HTERT RPE-1 (cell line): ENCODE measurements around the gene UBE2H.
"Not testable (repeated sequence)": the region's sequence is repeated elsewhere in the genome, so short reads cannot be mapped to it uniquely, and the experiment has no call there.

Source experiments
- in situ Hi-C: fragments of 300-500 bp; cut with MboI; formaldehyde crosslinking; loops from 4 replicates; pipeline ENCODE4 v1.14.3; 2020; ENCODE audit warnings: low sequenced_read_pairs

Gene UBE2H

DNA sequence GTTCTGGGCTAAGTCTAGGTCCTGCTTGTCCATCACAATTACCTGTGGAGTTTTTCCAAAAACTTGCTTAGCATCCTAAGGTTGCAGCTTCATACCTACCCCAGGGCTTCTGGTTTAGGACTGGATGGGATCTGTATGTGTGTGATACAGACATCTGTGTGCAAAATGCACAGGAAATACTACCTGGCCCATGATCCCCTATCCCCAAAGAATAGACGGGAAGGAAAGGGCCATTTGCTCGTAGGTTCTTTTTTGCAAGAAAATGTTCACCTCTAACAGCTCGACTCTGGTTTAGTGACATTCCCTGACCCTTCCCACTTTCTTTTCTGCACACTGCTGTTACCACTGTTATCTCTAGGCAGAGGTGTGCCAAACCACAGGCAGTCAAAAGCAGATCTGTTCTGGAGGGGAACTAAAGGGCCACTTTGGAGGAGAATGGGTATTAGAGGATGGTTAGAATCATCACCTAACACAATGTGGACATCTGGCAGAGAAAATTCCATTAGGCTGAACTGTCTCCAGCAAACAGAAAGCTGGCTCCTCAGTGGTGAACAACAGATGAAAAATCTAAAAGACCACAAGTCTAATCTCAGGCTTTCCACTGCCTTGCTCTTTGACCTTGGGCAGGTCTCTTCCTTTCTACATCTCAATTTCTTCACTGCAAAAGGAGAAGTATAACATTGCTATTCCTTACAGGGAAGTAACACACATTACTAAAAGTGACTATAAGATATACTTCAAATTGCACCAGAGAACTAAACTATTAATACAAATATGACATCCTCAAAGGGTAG is 107.4 kb downstream of the UBE2H start:
- in situ Hi-C loops: no loop called here

DNA sequence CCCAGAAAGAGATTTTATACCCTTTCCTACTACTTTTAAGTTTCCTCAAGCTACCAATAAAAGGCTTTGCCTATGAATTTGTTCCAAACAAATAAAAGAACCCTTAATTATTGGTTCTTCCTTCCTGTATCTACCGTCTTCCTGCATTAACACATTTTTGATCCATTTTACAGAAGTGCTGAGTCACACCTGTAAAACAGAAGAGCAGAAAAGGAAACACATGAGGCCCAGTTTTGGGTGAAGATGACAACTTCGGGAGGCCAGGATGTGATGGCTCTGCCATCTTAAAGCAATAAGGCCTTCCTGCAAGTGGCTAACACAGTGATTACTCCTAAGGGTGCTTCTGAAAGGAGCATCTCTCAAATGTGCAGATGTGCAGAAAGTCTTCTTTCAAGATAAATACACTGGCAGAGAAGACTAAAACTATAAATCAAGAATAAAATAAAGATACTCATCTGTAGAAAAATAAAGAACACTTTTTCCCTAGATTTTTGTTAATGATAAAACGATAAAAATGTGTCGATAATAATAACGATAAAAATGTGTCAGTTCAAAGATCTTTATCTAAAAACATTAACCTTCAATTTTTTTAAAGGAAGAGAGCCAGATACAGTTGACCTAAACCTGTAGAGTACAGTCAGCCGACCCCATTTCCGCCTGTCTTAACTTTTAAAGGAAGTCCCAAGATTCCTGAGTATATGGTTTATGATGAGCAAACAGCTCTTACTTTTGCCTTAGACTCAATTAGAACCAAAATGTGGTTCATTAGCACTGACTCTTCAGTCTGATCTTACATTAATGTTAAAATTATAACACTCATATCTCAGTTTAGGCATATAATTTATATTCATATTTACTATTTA is 108.6 kb downstream of the UBE2H start:
- in situ Hi-C loops: no loop called here

DNA sequence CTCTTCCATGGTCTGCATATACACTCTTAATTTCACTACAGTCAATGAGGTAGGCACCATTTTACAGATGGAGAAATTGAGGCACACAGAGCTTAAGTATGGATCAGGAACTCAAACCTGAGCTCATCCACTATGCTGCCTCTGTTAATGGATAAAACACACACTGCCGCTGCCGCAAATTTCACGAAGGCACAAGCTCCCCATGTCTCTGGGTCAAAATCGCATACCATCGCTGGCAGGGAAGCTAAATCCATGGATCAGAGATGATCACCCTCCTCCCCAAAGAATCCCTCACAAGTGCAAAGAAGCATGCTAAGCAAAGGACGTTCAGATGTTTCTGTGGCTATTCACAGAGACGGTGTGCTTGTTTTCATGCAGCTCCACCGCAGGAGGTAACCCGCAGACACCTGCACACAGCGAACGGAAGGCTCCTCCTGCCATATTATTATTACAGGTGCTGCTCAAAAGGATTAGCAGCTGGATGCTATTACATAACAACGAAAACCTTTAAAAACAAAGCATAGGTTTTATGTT is 109.3 kb downstream of the UBE2H start:
- in situ Hi-C loops: no loop called here

DNA sequence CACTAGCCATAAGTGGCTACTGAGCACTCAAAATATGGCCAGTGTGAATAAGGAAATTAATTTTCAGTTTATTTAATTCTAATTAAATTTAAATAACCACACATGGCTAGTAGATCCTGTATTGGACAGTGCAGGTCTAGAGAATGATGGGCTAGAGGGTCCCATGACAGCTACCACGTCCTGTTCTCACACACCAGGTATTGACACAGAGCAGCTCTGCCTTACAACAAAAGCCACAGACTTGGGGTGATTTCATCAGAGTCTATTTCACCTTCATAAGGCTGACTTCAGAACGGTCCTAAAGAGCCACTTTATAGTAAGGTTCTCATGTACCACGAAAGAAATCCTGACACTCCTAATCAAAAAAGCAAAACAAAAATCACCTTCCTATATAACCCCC is 111.3 kb downstream of the UBE2H start:
- in situ Hi-C loops: no loop called here

DNA sequence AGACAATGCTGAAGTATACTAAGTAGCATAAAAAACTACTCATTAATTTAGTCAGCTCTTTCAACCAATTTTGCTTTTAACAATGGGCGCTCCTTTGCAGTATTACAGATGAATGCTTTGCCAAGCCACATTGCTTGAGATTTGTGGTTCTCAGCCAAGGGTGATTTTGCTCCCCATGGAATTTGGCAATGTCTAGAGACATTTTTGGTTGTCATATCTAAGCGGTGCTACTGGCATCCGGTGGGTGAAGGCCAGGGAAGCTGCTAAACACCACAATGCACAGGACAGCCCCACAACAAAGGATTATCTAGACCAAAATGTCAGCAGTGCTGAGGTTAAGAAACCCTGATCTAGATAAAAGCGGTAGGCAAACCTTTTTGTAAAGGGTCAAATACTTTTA is 112.0 kb downstream of the UBE2H start:
- in situ Hi-C loops: no loop called here

DNA sequence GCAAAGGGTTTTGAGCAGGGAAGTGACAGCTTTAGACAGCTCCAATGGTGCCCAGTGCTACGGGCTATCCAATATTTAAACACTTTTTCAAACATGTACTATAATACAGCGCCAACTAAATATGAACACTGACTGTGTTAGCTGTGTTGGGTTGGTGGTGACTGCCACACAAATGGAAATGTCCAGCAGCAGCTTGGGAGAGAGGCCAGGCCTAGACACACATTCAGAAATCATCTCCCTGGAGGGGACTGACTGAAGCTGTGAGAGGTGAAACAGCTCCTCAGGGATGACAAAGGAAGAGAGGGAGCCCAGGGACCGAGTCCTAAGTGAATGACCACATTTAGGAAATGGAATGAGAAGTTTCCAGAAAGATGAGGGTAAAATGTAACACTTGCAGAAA is 115.8 kb downstream of the UBE2H start:
- in situ Hi-C loops: no loop called here

- in situ Hi-C loops: no loop called here
These were observed 117.2 kb downstream of the UBE2H start for GRCh38 chr7:129835569-129835968.

- in situ Hi-C loops: not testable (repeated sequence)
These were observed 119.4 kb downstream of the UBE2H start for GRCh38 chr7:129833353-129833752.

- in situ Hi-C loops: no loop called here
These were observed 120.0 kb downstream of the UBE2H start for GRCh38 chr7:129832701-129833227.

DNA sequence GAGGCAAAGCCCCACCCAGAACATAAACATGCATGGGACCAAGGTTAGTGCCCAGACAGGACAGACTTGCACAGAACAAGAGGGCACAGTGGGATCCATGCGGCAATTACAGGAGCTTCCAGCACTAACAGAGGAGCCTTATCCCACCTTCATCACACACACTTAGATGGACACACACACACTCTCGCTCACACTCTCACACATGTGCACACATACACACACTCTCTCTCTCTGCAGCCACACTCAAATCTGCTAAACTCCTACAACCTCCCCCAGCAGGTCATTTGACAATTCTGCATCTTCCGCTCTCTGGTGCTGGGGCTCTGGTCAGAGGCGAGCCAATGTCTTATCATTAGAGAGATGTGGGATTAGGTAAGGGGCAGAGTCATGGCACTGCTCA is 120.5 kb downstream of the UBE2H start:
- in situ Hi-C loops: no loop called here

- in situ Hi-C loops: no loop called here
These were observed 121.2 kb downstream of the UBE2H start for GRCh38 chr7:129831424-129832058.

DNA sequence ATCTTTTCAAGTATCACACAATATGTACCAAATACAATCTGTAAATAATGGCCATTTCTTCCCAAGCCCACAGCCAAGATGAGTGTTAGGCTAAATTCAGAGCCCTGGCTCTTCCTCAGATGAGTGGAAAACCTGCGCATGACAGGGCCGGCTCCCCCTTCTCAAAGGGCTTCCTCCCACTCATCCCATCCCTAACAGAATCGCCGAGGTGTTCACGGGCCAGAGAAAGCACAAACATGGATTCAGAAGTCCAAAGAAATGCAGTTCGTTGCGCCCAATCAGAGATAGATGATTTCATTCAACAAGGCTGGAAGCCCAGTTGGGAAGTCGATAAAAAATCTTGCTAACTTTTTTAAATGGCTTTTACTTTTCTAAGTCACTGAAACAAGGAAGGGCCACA is 121.8 kb downstream of the UBE2H start:
- in situ Hi-C loops: no loop called here

GRCh38 chr7:129829737-129830631 is 122.8 kb downstream of the UBE2H start:
- in situ Hi-C loops: no loop called here

GRCh38 chr7:129828989-129829736 is 123.6 kb downstream of the UBE2H start:
- in situ Hi-C loops: no loop called here

GRCh38 chr7:129828078-129828762 is 124.5 kb downstream of the UBE2H start:
- in situ Hi-C loops: no loop called here

- in situ Hi-C loops: no loop called here
These were observed 125.2 kb downstream of the UBE2H start for GRCh38 chr7:129827467-129827990.

- in situ Hi-C loops: not testable (repeated sequence)
These were observed 125.9 kb downstream of the UBE2H start for GRCh38 chr7:129826895-129827294.

GRCh38 chr7:129825209-129825970 is 127.4 kb downstream of the UBE2H start:
- in situ Hi-C loops: no loop called here
